A549 treated with CORT108297 at 1 μM for 4 hours (cell line): Measurements from ENCODE around the gene ADSS1. TPM values are rescaled to one million over a fixed set of nuclear protein-coding genes. Genes with fewer than 3 reads are reported as not detected.

ENCODE experiments used
- total RNA-seq: library from RNA; stranded (reverse); fragments of 200-300 nt; extraction: Qiagen RNA extraction; gene quantifications from 5 replicates; pipeline ENCODE4 v1.2.3, GENCODE V29; 2022

ADSS1 gene
- 5.6 to 8.9 TPM (median 6.6 TPM) in 5 replicates for total RNA-seq

GRCh38 chr14:104723651-104724406, at the start of gene ADSS1:
Gene ADSS1, plus strand, starts transcription at chr14:104724229. Its CDS starts 42 bp downstream, at chr14:104724271.

GRCh38 chr14:104689109-104689880, 34.7 kb upstream of the ADSS1 start, which contains the start of gene INF2:
Gene INF2, plus strand, starts transcription at chr14:104689618. Its CDS starts 11,748 bp downstream, at chr14:104701366.

DNA sequence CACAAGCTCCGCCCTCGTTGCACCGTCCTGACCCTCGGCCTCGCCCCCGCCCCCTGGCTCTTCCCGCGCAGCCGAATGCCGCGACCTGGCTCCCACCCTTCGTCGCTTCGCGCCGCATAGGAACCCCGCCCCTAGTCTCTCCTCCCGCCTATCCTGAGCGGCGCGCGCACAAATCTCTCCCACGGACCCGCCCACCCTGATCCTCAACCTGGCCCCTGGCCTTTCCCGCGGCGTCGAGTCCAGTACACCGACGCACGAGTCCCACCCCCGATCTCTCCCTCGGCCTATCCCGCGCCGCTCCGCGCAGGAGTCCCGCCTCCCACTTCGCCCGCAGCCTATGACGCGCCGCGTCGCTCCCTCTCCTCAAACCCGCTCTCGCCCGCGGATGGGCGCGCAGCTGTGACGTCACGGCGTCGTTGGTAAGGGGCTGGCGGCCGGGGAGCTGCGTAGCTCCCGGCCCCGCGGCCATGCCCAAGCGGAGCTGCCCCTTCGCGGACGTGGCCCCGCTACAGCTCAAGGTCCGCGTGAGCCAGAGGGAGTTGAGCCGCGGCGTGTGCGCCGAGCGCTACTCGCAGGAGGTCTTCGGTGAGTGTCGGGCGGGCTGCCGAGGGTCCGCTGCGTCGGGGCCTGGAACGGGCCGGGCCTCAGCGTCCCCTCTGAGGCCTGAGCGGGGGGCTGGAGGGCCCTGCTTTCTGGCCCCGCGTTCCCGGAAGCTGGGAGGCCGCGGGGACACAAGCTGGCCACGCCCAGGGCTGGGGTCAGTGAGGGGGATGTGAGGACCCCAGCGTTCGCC, 28.9 kb downstream of the ADSS1 start, which contains the start of gene SIVA1:
TSS of gene SIVA1 (plus strand) at position 413 of the 793 bp plus-strand sequence. CDS start at position 468, 55 bp downstream.

GRCh38 chr14:104794993-104795780, 71.2 kb downstream of the ADSS1 start, which contains the start of gene AKT1:
Gene AKT1, minus strand, starts transcription at chr14:104795748. Its CDS starts 3,105 bp downstream, at chr14:104792643.

Other genes with a start within 250 kb of the ADSS1 start
- not detected in 5 replicates for gene C14orf180, start 144.5 kb upstream of the ADSS1 start, total RNA-seq
- 0.21 to 0.32 TPM (median 0.28 TPM) in 5 replicates for gene TMEM179, start 119.5 kb upstream of the ADSS1 start, total RNA-seq
- 85.3 to 150 TPM (median 145 TPM) in 5 replicates for gene INF2, start 34.6 kb upstream of the ADSS1 start, total RNA-seq
- gene SIVA1, start 28.9 kb downstream of the ADSS1 start, total RNA-seq, result 120 to 223 TPM (median 214 TPM) in 5 replicates
- 84.8 to 115 TPM (median 110 TPM) in 5 replicates for gene AKT1, start 71.5 kb downstream of the ADSS1 start, total RNA-seq
- 2.3 to 4.0 TPM (median 3.5 TPM) in 5 replicates for gene ZBTB42, start 76.9 kb downstream of the ADSS1 start, total RNA-seq
- gene CEP170B, start 141.0 kb downstream of the ADSS1 start, total RNA-seq, result 17.8 to 28.1 TPM (median 24.8 TPM) in 5 replicates
- gene PLD4, start 200.7 kb downstream of the ADSS1 start, total RNA-seq, result 0.06 to 0.12 TPM (median 0.06 TPM) in 4 of 5 replicates, not detected in the other